Mucosa of descending colon (tissue), 3 donors: ENCODE results near the gene CYB5R2. TPM values are rescaled to one million over a fixed set of nuclear protein-coding genes. Genes with fewer than 3 reads are reported as not detected.
A peak's percentile ranks its signal among the peaks of the same experiment; 100 is the strongest.

Experiments
- ATAC-seq: fragments of 200-7000 bp; cut with Tn5 transposase; one replicate; pipeline ENCODE4 v1.9.1; 2020; ENCODE audit warnings: mild to moderate bottlenecking, moderate library complexity
- DNase-seq, 3 donors: peaks; one replicate each; pipeline ENCODE4 v3.0.0-alpha.2; 2020
- H3K36me3 ChIP-seq: fragments of 200-600 bp; one replicate; pipeline ENCODE4 v1.8.0; 2021; ENCODE audit warnings: low read depth, mild to moderate bottlenecking
- H3K4me1 ChIP-seq: fragments of 200-600 bp; one replicate; pipeline ENCODE4 v1.8.0; 2021; ENCODE audit warnings: low read depth, mild to moderate bottlenecking
- H3K4me3 ChIP-seq: fragments of 200-600 bp; one replicate; pipeline ENCODE4 v1.8.0; 2021; ENCODE audit warnings: mild to moderate bottlenecking
- H3K9me3 ChIP-seq: fragments of 200-600 bp; one replicate; pipeline ENCODE4 v1.8.0; 2021; ENCODE audit warnings: mild to moderate bottlenecking
- intact Hi-C, 2 donors: fragments of 100-400 bp; cut with DNase I in 1 of 2; cut with micrococcal nuclease in 1 of 2; formaldehyde crosslinking; loops; one replicate each; pipeline versions ENCODE4 v1.11.0 to v1.11.1; 2022; cut with DNase I, micrococcal nuclease
- long read RNA-seq, 2 donors: library from polyadenylated mRNA; unstranded; transcript quantifications; one replicate each; pipeline ENCODE4 v2.0.0, GENCODE V29; 2019 to 2021
- total RNA-seq, 3 donors: library from RNA; stranded (reverse); fragmentation: NEBNext Ultra II Directional in 2 of 3; extraction: Animal tissue kit (Norgen Biotek cat#: 25700) in 2 of 3; gene quantifications; one replicate each; pipeline versions ENCODE4 v1.2.1 to v1.2.4, GENCODE V29; 2021 to 2023
- TF ChIP-seq, protein P1 (sequence below): fragments of 200-600 bp; IDR thresholded peaks from one replicate; pipeline ENCODE4 v1.8.0; 2022; ENCODE audit warnings: antibody characterized with exemption, mild to moderate bottlenecking
- donor health status: DM: no; HTN: no; CAD: no; lungs with moderate emphysema.
- donor health status: DM: no; HTN: no; CAD: no.
- donor health status: DM: no; HTN: yes; CAD: no.

CYB5R2 gene
- total RNA-seq: 1 to 10 TPM; 2.3 to 7.0 (median 6.3) TPM
- long read RNA-seq, donor 1, partial matches to known transcripts: 0 of 1 reads
- long read RNA-seq, donor 1, other reads (novel, unspliced or antisense): 1 of 1 reads
- long read RNA-seq, donor 2, partial matches to known transcripts: 0 of 3 reads
- long read RNA-seq, donor 2, other reads (novel, unspliced or antisense): 1 of 3 reads

DNA sequence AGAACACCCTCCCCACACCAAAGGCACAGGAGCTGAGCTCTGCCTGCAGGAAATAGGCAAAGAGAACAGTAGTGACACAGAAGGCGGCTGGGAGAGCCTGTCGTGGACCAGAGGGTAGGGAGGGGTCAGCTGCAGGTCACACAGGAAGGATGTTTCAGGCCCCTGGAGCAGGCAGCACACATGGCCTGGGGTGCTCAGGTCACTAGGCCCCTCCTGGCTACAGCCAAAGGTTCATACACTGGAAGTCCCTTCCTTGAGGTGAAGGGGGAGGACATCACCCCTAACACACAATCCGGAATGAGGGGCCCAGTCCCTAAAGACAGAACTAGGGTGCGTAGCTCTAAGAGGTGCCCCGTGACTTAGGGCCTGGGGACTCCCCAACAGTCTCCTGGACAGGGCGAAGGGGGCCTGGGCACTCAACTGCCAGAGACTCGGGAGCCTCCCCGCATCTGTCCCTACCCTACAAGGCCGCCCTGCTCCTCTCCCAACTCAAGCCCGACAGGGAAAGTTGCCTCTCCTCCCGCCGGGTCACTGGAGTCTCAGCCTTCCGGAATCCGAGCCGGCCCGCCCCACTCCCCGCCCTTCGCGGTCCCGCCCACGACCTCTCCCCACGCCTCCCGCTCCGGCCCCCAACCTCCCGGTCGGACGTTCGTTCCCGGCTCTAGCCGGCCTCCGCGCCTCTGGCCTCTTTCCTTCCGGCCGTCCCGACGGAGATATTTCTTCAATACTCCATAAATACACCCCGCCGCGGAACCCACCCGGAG lies at the start of gene CYB5R2:
Gene CYB5R2, minus strand, starts transcription at position 541 of the 764 bp plus-strand sequence. CDS start 675 bp downstream, outside the sequence.
- DNase-seq (peak; percentile 78 to 86 (median 83)), ATAC-seq (peak; percentile 90)
- Histone ChIP-seq H3K9me3 (no peaks in the 10 kb centered on the region), H3K36me3 (no peaks in the 10 kb centered on the region), H3K4me1 (peaks cover 5% of the 10 kb centered on the region), H3K4me3 (peak within 1 kb of the TSS; percentile 21)
- intact Hi-C loops: no loop called here
- TF ChIP-seq, protein P1, sequence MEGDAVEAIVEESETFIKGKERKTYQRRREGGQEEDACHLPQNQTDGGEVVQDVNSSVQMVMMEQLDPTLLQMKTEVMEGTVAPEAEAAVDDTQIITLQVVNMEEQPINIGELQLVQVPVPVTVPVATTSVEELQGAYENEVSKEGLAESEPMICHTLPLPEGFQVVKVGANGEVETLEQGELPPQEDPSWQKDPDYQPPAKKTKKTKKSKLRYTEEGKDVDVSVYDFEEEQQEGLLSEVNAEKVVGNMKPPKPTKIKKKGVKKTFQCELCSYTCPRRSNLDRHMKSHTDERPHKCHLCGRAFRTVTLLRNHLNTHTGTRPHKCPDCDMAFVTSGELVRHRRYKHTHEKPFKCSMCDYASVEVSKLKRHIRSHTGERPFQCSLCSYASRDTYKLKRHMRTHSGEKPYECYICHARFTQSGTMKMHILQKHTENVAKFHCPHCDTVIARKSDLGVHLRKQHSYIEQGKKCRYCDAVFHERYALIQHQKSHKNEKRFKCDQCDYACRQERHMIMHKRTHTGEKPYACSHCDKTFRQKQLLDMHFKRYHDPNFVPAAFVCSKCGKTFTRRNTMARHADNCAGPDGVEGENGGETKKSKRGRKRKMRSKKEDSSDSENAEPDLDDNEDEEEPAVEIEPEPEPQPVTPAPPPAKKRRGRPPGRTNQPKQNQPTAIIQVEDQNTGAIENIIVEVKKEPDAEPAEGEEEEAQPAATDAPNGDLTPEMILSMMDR: no peak

DNA sequence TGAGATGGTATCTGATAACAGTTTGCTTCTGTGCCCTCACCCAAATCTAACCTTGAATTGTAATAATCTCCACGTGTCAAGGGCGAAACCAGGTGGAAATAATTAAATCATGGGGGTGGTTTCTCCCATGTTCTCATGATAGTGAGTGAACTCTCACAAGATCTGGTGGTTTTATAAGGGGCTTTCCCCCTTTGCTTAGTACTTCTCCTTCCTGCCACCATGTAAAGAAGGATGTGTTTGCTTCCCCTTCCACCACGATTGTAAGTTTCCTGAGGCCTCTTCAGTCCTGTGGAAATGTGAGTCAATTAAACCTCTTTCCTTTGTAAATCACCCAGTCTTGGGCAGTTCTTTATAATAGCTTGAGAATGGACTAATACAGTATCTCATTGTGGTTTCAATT lies 41.5 kb upstream of the CYB5R2 start:
- DNase-seq (no peak), ATAC-seq (no peak)
- TF ChIP-seq, protein P1: no peak
- Histone ChIP-seq H3K4me1 (no peaks in the 10 kb centered on the region), H3K9me3 (no peaks in the 10 kb centered on the region), H3K36me3 (no peaks in the 10 kb centered on the region), H3K4me3 (no peak overlapping the region)
- intact Hi-C loops: no loop called here

DNA sequence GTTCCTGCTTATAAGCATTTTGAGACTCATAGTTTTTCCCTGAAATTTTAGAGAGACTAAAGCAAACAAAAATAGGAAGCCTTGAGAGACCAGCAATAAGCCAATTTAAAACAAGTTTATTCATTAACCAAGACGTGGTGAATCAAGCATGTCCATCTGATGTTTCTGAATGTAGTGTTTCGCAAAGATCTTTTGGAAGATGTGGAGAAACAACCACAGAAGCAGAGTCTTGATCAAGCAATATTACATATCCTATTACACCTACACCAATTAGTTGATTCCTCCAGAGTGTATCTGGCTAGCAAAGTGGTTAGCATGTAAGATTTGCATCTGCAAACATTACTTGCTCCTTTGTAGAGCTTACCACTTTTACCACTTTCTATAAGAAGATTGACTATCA lies 33.1 kb upstream of the CYB5R2 start, which contains the start of gene OVCH2:
Gene OVCH2, minus strand, starts transcription at position 101 of the 400 bp plus-strand sequence. Its CDS starts 83 bp downstream, at position 18.
- Histone ChIP-seq H3K36me3 (no peaks in the 10 kb centered on the region), H3K9me3 (no peaks in the 10 kb centered on the region), H3K4me1 (no peaks in the 10 kb centered on the region), H3K4me3 (no peak within 1 kb of the TSS)
- no peak for ATAC-seq
- TF ChIP-seq, protein P1: no peak
- no peak for DNase-seq
- intact Hi-C loops: no loop called here

DNA sequence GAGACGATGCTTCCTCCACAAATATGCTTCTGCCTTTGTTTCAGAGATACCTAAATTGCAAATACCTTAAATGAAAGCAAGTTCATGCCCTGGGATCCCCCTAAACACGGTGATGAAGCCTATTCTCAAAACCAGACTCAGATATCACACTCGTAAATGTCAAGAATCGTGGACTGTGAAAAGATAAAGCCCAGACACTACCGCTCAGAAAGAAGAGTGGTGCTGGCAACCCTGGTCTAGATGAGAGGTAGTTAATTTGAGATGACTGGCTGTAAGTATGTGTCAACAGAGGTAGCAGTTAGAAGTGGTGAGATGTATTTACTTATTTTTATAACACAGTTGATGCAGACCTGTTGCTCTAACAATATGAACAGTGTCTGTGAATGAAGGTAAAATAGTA lies 30.4 kb upstream of the CYB5R2 start:
- Histone ChIP-seq H3K4me3 (no peak overlapping the region), H3K9me3 (no peaks in the 10 kb centered on the region), H3K4me1 (no peaks in the 10 kb centered on the region), H3K36me3 (no peaks in the 10 kb centered on the region)
- DNase-seq (no peak), ATAC-seq (no peak)
- intact Hi-C loops: no loop called here
- TF ChIP-seq, protein P1: no peak

DNA sequence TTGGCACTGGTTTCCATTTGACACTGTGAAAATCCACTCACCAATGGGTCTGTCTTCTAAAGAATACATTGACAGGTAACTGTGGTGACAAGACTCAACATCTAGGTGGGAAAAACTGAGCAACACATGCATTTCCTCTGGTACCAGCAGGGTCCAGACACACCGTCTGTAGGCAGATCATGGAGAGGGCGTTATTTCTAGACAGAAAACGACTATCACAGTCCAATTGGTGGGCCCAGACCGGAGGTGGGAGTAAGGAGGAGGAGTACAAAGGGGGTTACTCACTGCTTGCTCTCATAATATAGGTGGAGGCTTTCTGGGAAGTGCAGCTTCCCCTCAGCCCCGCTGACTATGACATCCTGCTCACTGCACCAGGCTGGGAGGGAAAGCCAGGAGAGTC lies 23.1 kb upstream of the CYB5R2 start:
- no peaks in the 10 kb centered on the region for H3K4me1 ChIP-seq
- ATAC-seq: no peak
- intact Hi-C loops: no loop called here

More for the DNA sequence above, 23.1 kb upstream of the CYB5R2 start:
- TF ChIP-seq, protein P1: no peak
- Histone ChIP-seq H3K36me3 (no peaks in the 10 kb centered on the region), H3K4me3 (no peak overlapping the region), H3K9me3 (no peaks in the 10 kb centered on the region)
- no peak for DNase-seq
